Natural killer cell (primary cell): Measurements from ENCODE around the gene WDR54. TPM values are rescaled to one million over a fixed set of nuclear protein-coding genes. Genes with fewer than 3 reads are reported as not detected.

Experiments used
- ATAC-seq, 3 donors: fragments of 150-1000 bp in 2 of 3; fragments of 200-7000 bp in 1 of 3; cut with Tn5 transposase; 1 replicate in 1 of 3; 2 replicates in 2 of 3; pipeline ENCODE4 v1.10.0; 2021; ENCODE audit warnings: mild to moderate bottlenecking in 2 of 3, moderate library complexity in 2 of 3
- DNase-seq, 2 donors: peaks; one replicate each; pipeline versions ENCODE4 v3.0.0 to v3.0.0-alpha.2; 2013 to 2021; ENCODE audit warnings: mixed read lengths in 1 of 2
- H3K27ac ChIP-seq: one replicate; pipeline ENCODE4 v1.5.1; 2013; ENCODE audit warnings: mild to moderate bottlenecking, low read length
- H3K27me3 ChIP-seq: one replicate; pipeline ENCODE4 v1.6.1; 2013; ENCODE audit warnings: low read length; ENCODE audit not compliant: control insufficient read depth, insufficient read depth
- H3K36me3 ChIP-seq: one replicate; pipeline ENCODE4 v1.6.1; 2013; ENCODE audit warnings: low read length; ENCODE audit not compliant: control insufficient read depth, insufficient read depth
- H3K4me1 ChIP-seq: one replicate; pipeline ENCODE4 v1.6.1; 2013; ENCODE audit warnings: low read length; ENCODE audit not compliant: control insufficient read depth, insufficient read depth
- H3K4me3 ChIP-seq: one replicate; pipeline ENCODE4 v1.5.1; 2013; ENCODE audit warnings: low read length
- H3K9me3 ChIP-seq: one replicate; pipeline ENCODE4 v1.6.1; 2013; ENCODE audit warnings: low read length; ENCODE audit not compliant: control insufficient read depth, insufficient read depth
- H3K27ac Mint-ChIP-seq, 2 donors: one replicate each; pipeline ENCODE4 v1.8.0; 2022; ENCODE audit warnings: mild to moderate bottlenecking in 2 of 2, mixed read lengths in 2 of 2, moderate library complexity in 1 of 2
- H3K27me3 Mint-ChIP-seq, 2 donors: one replicate each; pipeline ENCODE4 v1.8.0; 2022; ENCODE audit warnings: low read depth in 2 of 2, mixed read lengths in 2 of 2
- H3K36me3 Mint-ChIP-seq: one replicate; pipeline ENCODE4 v1.8.0; 2022; ENCODE audit warnings: mixed read lengths
- H3K4me1 Mint-ChIP-seq, 2 donors: one replicate each; pipeline ENCODE4 v1.8.0; 2022; ENCODE audit warnings: mixed read lengths in 2 of 2
- H3K4me3 Mint-ChIP-seq: one replicate; pipeline ENCODE4 v1.8.0; 2022; ENCODE audit warnings: mild to moderate bottlenecking, moderate library complexity, mixed read lengths
- H3K9me3 Mint-ChIP-seq, 2 donors: one replicate each; pipeline ENCODE4 v1.8.0; 2022; ENCODE audit warnings: mixed read lengths in 2 of 2
- CTCF ChIP-seq: fragments of 200-600 bp; IDR thresholded peaks from one replicate; pipeline ENCODE4 v1.8.0; 2022; ENCODE audit warnings: antibody characterized with exemption
- WGBS: methylation state at CpG from one replicate; pipeline ENCODE4 v1.1.7; 2013; ENCODE audit warnings: missing lambda C conversion rate; ENCODE audit not compliant: insufficient coverage; 5-methylcytosine and 5-hydroxymethylcytosine counted together
- intact Hi-C: fragments of 100-400 bp; cut with micrococcal nuclease; formaldehyde crosslinking; loops from one replicate; pipeline ENCODE4 v1.14.2; 2022
- total RNA-seq, 4 donors: library from RNA; stranded (reverse); fragments of 120-200 nt in 1 of 4; gene quantifications; one replicate each; pipeline versions ENCODE4 v1.2.3 to v1.2.4, GENCODE V29; 2013 to 2022

WDR54 gene
- total RNA-seq, 3 donors from 2014 or later (not counting 1 experiment from before 2014, with no cell fraction given), result 28.0 to 35.3 (median 28.0) TPM

- peaks cover 9% of the 10 kb centered on the region for H3K36me3 ChIP-seq
- H3K27me3 Mint-ChIP-seq, result no peaks in the 10 kb centered on the region
- intact Hi-C loops, result no loop called here
- WGBS, result 96% methylated on average over 4 of the region's 5 CpGs
- no peak for DNase-seq
- H3K27ac ChIP-seq, result no peak overlapping the region
- no peaks in the 10 kb centered on the region for H3K9me3 Mint-ChIP-seq
- ATAC-seq, result no peak
- no peak for TF ChIP-seq CTCF
- no peak overlapping the region for H3K4me3 ChIP-seq
- peak overlapping the region; percentile 37 for H3K4me3 Mint-ChIP-seq
- no peaks in the 10 kb centered on the region for H3K27me3 ChIP-seq
- H3K4me1 Mint-ChIP-seq, result peaks cover 20 to 28% of the 10 kb centered on the region in 2 donors
- no peaks in the 10 kb centered on the region for H3K9me3 ChIP-seq
- H3K27ac Mint-ChIP-seq, result peak overlapping the region in 1 of 2 donors; percentile 96
- H3K4me1 ChIP-seq, result peaks cover 16% of the 10 kb centered on the region
- H3K36me3 Mint-ChIP-seq, result no peaks in the 10 kb centered on the region
Observed at GRCh38 chr2:74424139-74424992, 2.8 kb downstream of the WDR54 start.

- 94% methylated on average over 5 of the region's 5 CpGs for WGBS
- Histone ChIP-seq H3K9me3 (no peaks in the 10 kb centered on the region), H3K4me1 (peaks cover 16% of the 10 kb centered on the region), H3K4me3 (no peak overlapping the region), H3K27me3 (no peaks in the 10 kb centered on the region), H3K27ac (no peak overlapping the region), H3K36me3 (peaks cover 9% of the 10 kb centered on the region)
- Mint-ChIP-seq H3K36me3 (no peaks in the 10 kb centered on the region), H3K4me3 (no peak overlapping the region), H3K27ac (peak overlapping the region in 1 of 2 donors; percentile 96), H3K9me3 (no peaks in the 10 kb centered on the region), H3K27me3 (no peaks in the 10 kb centered on the region), H3K4me1 (peaks cover 19 to 28% of the 10 kb centered on the region in 2 donors)
- DNase-seq (no peak), ATAC-seq (no peak)
- TF ChIP-seq CTCF, result no peak
- intact Hi-C loops, result no loop called here
Observed at GRCh38 chr2:74424995-74425406, 3.5 kb downstream of the WDR54 start.

- 96% methylated on average over 7 of the region's 7 CpGs for WGBS
- no peak for TF ChIP-seq CTCF
- Mint-ChIP-seq H3K36me3 (no peaks in the 10 kb centered on the region), H3K4me1 (peaks cover 14 to 23% of the 10 kb centered on the region in 2 donors), H3K9me3 (no peaks in the 10 kb centered on the region), H3K27me3 (no peaks in the 10 kb centered on the region), H3K27ac (peak overlapping the region in 1 of 2 donors; percentile 96), H3K4me3 (no peak overlapping the region)
- H3K27ac ChIP-seq, result no peak overlapping the region
- intact Hi-C loops, result no loop called here
- H3K36me3 ChIP-seq, result peaks cover 11% of the 10 kb centered on the region
- ATAC-seq (no peak), DNase-seq (no peak)
- H3K27me3 ChIP-seq, result no peaks in the 10 kb centered on the region
- peaks cover 14% of the 10 kb centered on the region for H3K4me1 ChIP-seq
- H3K9me3 ChIP-seq, result no peaks in the 10 kb centered on the region
- H3K4me3 ChIP-seq, result no peak overlapping the region
Observed at GRCh38 chr2:74425523-74425922, 4.0 kb downstream of the WDR54 start.
